WTC11 (cell line): Measurements from ENCODE around the gene SWAP70. TPM values are rescaled to one million over a fixed set of nuclear protein-coding genes. Genes with fewer than 3 reads are reported as not detected.

Experiments used
- ATAC-seq: fragments of 200-7000 bp; cut with Tn5 transposase; 2 replicates; pipeline ENCODE4 v1.10.0; 2021; ENCODE audit warnings: mild to moderate bottlenecking, moderate library complexity
- CTCF ChIA-PET: fragments of 300-600 bp; sonication (Branson Sonifier 250); formaldehyde crosslinking; loops from one replicate; lab custom pipeline; 2021; ENCODE audit warnings: antibody characterized with exemption; lab: Charles Lee
- POLR2A ChIA-PET: fragments of 350-600 bp; sonication (Branson Sonifier 250); formaldehyde crosslinking; loops from one replicate; lab custom pipeline; 2021; ENCODE audit warnings: antibody characterized with exemption; lab: Charles Lee
- DNase-seq: peaks from one replicate; pipeline ENCODE4 v3.0.0; 2021; ENCODE audit warnings: low spot score
- H3K27ac Mint-ChIP-seq: 2 replicates; pipeline ENCODE4 v1.8.0; 2021; ENCODE audit warnings: mixed read lengths
- H3K27me3 Mint-ChIP-seq: 2 replicates; pipeline ENCODE4 v1.8.0; 2021; ENCODE audit warnings: low read depth, mild to moderate bottlenecking, moderate library complexity, mixed read lengths
- H3K36me3 Mint-ChIP-seq: 2 replicates; pipeline ENCODE4 v1.8.0; 2021; ENCODE audit warnings: mixed read lengths
- H3K4me1 Mint-ChIP-seq: 2 replicates; pipeline ENCODE4 v1.8.0; 2022; ENCODE audit warnings: mixed read lengths
- H3K4me3 Mint-ChIP-seq: 2 replicates; pipeline ENCODE4 v1.8.0; 2021; ENCODE audit warnings: mild to moderate bottlenecking, moderate library complexity, mixed read lengths
- H3K9me3 Mint-ChIP-seq: 2 replicates; pipeline ENCODE4 v1.8.0; 2021; ENCODE audit warnings: mixed read lengths
- ATF1 ChIP-seq: sonication (generic); formaldehyde crosslinking; IDR thresholded peaks from 2 replicates; pipeline ENCODE4 v1.8.1; 2023; ENCODE audit warnings: mild to moderate bottlenecking, moderate library complexity, missing genetic modification reagents
- ERG ChIP-seq: fragments of 250-450 bp; sonication (Bioruptor Pico); IDR thresholded peaks from 2 replicates; pipeline ENCODE4 v1.8.0; 2021; ENCODE audit warnings: mild to moderate bottlenecking
- ESRRA ChIP-seq: sonication (generic); formaldehyde crosslinking; IDR thresholded peaks from 2 replicates; pipeline ENCODE4 v1.8.1; 2022; ENCODE audit warnings: mild to moderate bottlenecking, missing genetic modification reagents, borderline replicate concordance
- ETV6 ChIP-seq: sonication (generic); formaldehyde crosslinking; IDR thresholded peaks from 2 replicates; pipeline ENCODE4 v1.8.1; 2022; ENCODE audit warnings: mild to moderate bottlenecking, missing genetic modification reagents
- GRHL2 ChIP-seq: fragments of 250-450 bp; sonication (Bioruptor Pico); IDR thresholded peaks from 2 replicates; pipeline ENCODE4 v1.8.0; 2022; ENCODE audit warnings: mild to moderate bottlenecking, moderate library complexity; ENCODE audit not compliant: insufficient replicate concordance, severe bottlenecking
- GTF2I ChIP-seq: fragments of 250-450 bp; sonication (Bioruptor Pico); conservative IDR thresholded peaks from 2 replicates; pipeline ENCODE4 v1.4.0; 2021; ENCODE audit warnings: mild to moderate bottlenecking
- JAZF1 ChIP-seq: fragments of 250-450 bp; sonication (Bioruptor Pico); IDR thresholded peaks from 2 replicates; pipeline ENCODE4 v1.9.0; 2021; ENCODE audit warnings: moderate library complexity, mild to moderate bottlenecking, inconsistent platforms
- MXD4 ChIP-seq: fragments of 250-450 bp; sonication (Bioruptor Pico); IDR thresholded peaks from 2 replicates; pipeline ENCODE4 v1.8.0; 2021; ENCODE audit warnings: mild to moderate bottlenecking, moderate library complexity, borderline replicate concordance
- MYBL2 ChIP-seq: sonication (generic); formaldehyde crosslinking; IDR thresholded peaks from 2 replicates; pipeline ENCODE4 v1.8.1; 2023; ENCODE audit warnings: mild to moderate bottlenecking, moderate library complexity, missing genetic modification reagents
- NFE2L1 ChIP-seq: sonication (generic); formaldehyde crosslinking; IDR thresholded peaks from 2 replicates; pipeline ENCODE4 v1.8.1; 2023; ENCODE audit warnings: missing genetic modification reagents
- NFYB ChIP-seq: sonication (generic); formaldehyde crosslinking; conservative IDR thresholded peaks from 2 replicates; pipeline ENCODE4 v1.8.0; 2022; ENCODE audit warnings: low read depth, missing genetic modification reagents
- NR1H2 ChIP-seq: sonication (generic); formaldehyde crosslinking; IDR thresholded peaks from 2 replicates; pipeline ENCODE4 v1.9.0; 2021; ENCODE audit warnings: mild to moderate bottlenecking, moderate library complexity, missing genetic modification reagents
- SMAD3 ChIP-seq: sonication (generic); formaldehyde crosslinking; IDR thresholded peaks from 2 replicates; pipeline ENCODE4 v1.8.0; 2022; ENCODE audit warnings: missing genetic modification reagents, mild to moderate bottlenecking, borderline replicate concordance
- SMAD4 ChIP-seq: sonication (generic); formaldehyde crosslinking; IDR thresholded peaks from 2 replicates; pipeline ENCODE4 v1.8.0; 2022; ENCODE audit warnings: mild to moderate bottlenecking, missing genetic modification reagents
- SOX15 ChIP-seq: fragments of 250-450 bp; sonication (Bioruptor Pico); IDR thresholded peaks from 2 replicates; pipeline ENCODE4 v1.9.0; 2021; ENCODE audit warnings: mild to moderate bottlenecking
- SP1 ChIP-seq: sonication (generic); formaldehyde crosslinking; conservative IDR thresholded peaks from 2 replicates; pipeline ENCODE4 v1.8.1; 2022; ENCODE audit warnings: missing genetic modification reagents
- USF1 ChIP-seq: sonication (generic); formaldehyde crosslinking; IDR thresholded peaks from 2 replicates; pipeline ENCODE4 v1.8.0; 2022; ENCODE audit warnings: mild to moderate bottlenecking, missing genetic modification reagents
- ZNF232 ChIP-seq: sonication (generic); formaldehyde crosslinking; IDR thresholded peaks from 2 replicates; pipeline ENCODE4 v1.8.0; 2022; ENCODE audit warnings: mild to moderate bottlenecking, missing genetic modification reagents
- ZNF396 ChIP-seq: fragments of 250-450 bp; sonication (Bioruptor Pico); IDR thresholded peaks from 2 replicates; pipeline ENCODE4 v1.8.0; 2021; ENCODE audit warnings: mild to moderate bottlenecking, moderate library complexity, borderline replicate concordance
- total RNA-seq: library from RNA; stranded (reverse); gene quantifications from 3 replicates; pipeline ENCODE4 v1.2.3, GENCODE V29; 2021
- TF ChIP-seq, protein P1 (sequence below): sonication (generic); formaldehyde crosslinking; IDR thresholded peaks from 2 replicates; pipeline ENCODE4 v1.8.1; 2022; ENCODE audit warnings: mild to moderate bottlenecking, moderate library complexity, missing genetic modification reagents
- TF ChIP-seq, protein P2 (sequence below): sonication (generic); formaldehyde crosslinking; IDR thresholded peaks from 2 replicates; pipeline ENCODE4 v1.8.1; 2022; ENCODE audit warnings: missing genetic modification reagents, borderline replicate concordance
- TF ChIP-seq, protein P3 (sequence below): sonication (generic); formaldehyde crosslinking; IDR thresholded peaks from 2 replicates; pipeline ENCODE4 v1.8.0; 2022; ENCODE audit warnings: mild to moderate bottlenecking, missing genetic modification reagents
- TF ChIP-seq, protein P4 (sequence below): sonication (generic); formaldehyde crosslinking; IDR thresholded peaks from 2 replicates; pipeline ENCODE4 v1.8.1; 2023; ENCODE audit warnings: mild to moderate bottlenecking, moderate library complexity, missing genetic modification reagents

SWAP70 gene
- total RNA-seq, 1 experiment from 2014 or later: 24.1 TPM

DNA sequence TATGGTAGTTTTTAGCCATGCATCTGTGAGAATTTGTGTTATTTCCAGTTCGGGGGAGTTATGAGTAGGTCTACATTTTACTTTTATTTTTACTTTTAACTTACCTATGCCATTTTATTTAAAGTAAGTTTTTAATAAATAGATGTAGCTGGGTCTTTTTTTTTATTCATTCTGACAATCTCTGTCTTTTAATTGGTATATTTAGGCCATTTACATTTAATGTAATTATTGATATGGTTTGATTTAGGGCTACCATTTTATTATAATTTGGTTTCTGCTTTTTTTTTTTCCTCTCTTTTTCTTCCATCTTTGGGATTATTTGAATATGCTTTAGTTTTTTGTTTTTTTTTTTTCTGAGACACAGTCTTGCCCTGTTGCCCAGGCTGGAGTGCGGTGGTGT is 1.9 kb downstream of the SWAP70 start:
- peaks cover 20% of the 10 kb centered on the region for H3K36me3 Mint-ChIP-seq
- H3K27me3 Mint-ChIP-seq: peaks cover 4% of the 10 kb centered on the region; the same call in 1 of the 2 replicates
- DNase-seq (no peak), ATAC-seq (no peak)
- POLR2A ChIA-PET: interaction anchor here (0.7 kb wide), 1 partner anchor 304 kb away, joined by 5 read pairs; no protein-coding TSS in a partner anchor
- TF ChIP-seq ZNF232 (CRISPR knock-in tag): no peak
- no peak for TF ChIP-seq NFYB (CRISPR knock-in tag)
- TF ChIP-seq, protein P1, sequence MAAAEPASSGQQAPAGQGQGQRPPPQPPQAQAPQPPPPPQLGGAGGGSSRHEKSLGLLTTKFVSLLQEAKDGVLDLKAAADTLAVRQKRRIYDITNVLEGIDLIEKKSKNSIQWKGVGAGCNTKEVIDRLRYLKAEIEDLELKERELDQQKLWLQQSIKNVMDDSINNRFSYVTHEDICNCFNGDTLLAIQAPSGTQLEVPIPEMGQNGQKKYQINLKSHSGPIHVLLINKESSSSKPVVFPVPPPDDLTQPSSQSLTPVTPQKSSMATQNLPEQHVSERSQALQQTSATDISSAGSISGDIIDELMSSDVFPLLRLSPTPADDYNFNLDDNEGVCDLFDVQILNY (CRISPR knock-in tag): no peak
- TF ChIP-seq NR1H2 (CRISPR knock-in tag): no peak
- no peak for TF ChIP-seq SOX15 (CRISPR knock-in tag)
- TF ChIP-seq, protein P2, sequence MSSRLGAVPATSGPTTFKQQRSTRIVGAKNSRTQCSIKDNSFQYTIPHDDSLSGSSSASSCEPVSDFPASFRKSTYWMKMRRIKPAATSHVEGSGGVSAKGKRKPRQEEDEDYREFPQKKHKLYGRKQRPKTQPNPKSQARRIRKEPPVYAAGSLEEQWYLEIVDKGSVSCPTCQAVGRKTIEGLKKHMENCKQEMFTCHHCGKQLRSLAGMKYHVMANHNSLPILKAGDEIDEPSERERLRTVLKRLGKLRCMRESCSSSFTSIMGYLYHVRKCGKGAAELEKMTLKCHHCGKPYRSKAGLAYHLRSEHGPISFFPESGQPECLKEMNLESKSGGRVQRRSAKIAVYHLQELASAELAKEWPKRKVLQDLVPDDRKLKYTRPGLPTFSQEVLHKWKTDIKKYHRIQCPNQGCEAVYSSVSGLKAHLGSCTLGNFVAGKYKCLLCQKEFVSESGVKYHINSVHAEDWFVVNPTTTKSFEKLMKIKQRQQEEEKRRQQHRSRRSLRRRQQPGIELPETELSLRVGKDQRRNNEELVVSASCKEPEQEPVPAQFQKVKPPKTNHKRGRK: no peak
- TF ChIP-seq ATF1 (CRISPR knock-in tag): no peak
- TF ChIP-seq SMAD4 (CRISPR knock-in tag): no peak
- no peak for TF ChIP-seq SMAD3 (CRISPR knock-in tag)
- no peak for TF ChIP-seq ERG
- TF ChIP-seq MYBL2 (CRISPR knock-in tag): no peak
- TF ChIP-seq GTF2I (CRISPR knock-in tag): no peak
- no peak for TF ChIP-seq ETV6 (CRISPR knock-in tag)
- TF ChIP-seq, protein P3, sequence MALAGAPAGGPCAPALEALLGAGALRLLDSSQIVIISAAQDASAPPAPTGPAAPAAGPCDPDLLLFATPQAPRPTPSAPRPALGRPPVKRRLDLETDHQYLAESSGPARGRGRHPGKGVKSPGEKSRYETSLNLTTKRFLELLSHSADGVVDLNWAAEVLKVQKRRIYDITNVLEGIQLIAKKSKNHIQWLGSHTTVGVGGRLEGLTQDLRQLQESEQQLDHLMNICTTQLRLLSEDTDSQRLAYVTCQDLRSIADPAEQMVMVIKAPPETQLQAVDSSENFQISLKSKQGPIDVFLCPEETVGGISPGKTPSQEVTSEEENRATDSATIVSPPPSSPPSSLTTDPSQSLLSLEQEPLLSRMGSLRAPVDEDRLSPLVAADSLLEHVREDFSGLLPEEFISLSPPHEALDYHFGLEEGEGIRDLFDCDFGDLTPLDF (CRISPR knock-in tag): no peak
- no peak for TF ChIP-seq JAZF1 (CRISPR knock-in tag)
- no peak for TF ChIP-seq USF1 (CRISPR knock-in tag)
- TF ChIP-seq ZNF396 (CRISPR knock-in tag): no peak
- H3K27ac Mint-ChIP-seq: no peak overlapping the region
- peak overlapping the region; percentile 89 for H3K4me3 Mint-ChIP-seq
- CTCF ChIA-PET: no interaction called here
- H3K9me3 Mint-ChIP-seq: peaks cover 22% of the 10 kb centered on the region
- peaks cover 21% of the 10 kb centered on the region for H3K4me1 Mint-ChIP-seq

GRCh38 chr11:9669954-9670353 is 6.1 kb downstream of the SWAP70 start:
- no peak for DNase-seq
- CTCF ChIA-PET: interaction anchor here (1.3 kb wide), 1 partner anchor 56 kb away, joined by 3 read pairs; no protein-coding TSS in a partner anchor
- POLR2A ChIA-PET: no interaction called here

More at GRCh38 chr11:9669954-9670353, 6.1 kb downstream of the SWAP70 start:
- Mint-ChIP-seq H3K9me3 (peaks cover 19% of the 10 kb centered on the region), H3K4me1 (peaks cover 23% of the 10 kb centered on the region)
- TF ChIP-seq SP1 (CRISPR knock-in tag) (no peak), ETV6 (CRISPR knock-in tag) (no peak), MXD4 (no peak), NFE2L1 (CRISPR knock-in tag) (no peak), ESRRA (CRISPR knock-in tag) (no peak), GRHL2 (CRISPR knock-in tag) (no peak)
- TF ChIP-seq, protein P4, sequence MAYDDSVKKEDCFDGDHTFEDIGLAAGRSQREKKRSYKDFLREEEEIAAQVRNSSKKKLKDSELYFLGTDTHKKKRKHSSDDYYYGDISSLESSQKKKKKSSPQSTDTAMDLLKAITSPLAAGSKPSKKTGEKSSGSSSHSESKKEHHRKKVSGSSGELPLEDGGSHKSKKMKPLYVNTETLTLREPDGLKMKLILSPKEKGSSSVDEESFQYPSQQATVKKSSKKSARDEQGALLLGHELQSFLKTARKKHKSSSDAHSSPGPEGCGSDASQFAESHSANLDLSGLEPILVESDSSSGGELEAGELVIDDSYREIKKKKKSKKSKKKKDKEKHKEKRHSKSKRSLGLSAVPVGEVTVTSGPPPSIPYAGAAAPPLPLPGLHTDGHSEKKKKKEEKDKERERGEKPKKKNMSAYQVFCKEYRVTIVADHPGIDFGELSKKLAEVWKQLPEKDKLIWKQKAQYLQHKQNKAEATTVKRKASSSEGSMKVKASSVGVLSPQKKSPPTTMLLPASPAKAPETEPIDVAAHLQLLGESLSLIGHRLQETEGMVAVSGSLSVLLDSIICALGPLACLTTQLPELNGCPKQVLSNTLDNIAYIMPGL (CRISPR knock-in tag): no peak
- TF ChIP-seq, all 79 proteins: peak for 0
- Mint-ChIP-seq H3K36me3 (peaks cover 20% of the 10 kb centered on the region), H3K27me3 (no peaks in the 10 kb centered on the region), H3K27ac (no peak overlapping the region), H3K4me3 (no peak overlapping the region)
- ATAC-seq: no peak
